Measurements from ENCODE around the gene RNASE1.
"Not testable (repeated sequence)": the region's sequence is repeated elsewhere in the genome, so short reads cannot be mapped to it uniquely, and the experiment has no call there.

Gene RNASE1

GRCh38 chr14:20774258-20774824, 28.3 kb downstream of the RNASE1 start:
- no peak for DNase-seq (ENCODE audit: low read depth in 2 of 3, low spot score in 2 of 3)

GRCh38 chr14:20772650-20773049, 30.0 kb downstream of the RNASE1 start:
- DNase-seq (ENCODE audit: low read depth in 2 of 3, low spot score in 2 of 3), result no peak

GRCh38 chr14:20769421-20769820, 33.2 kb downstream of the RNASE1 start:
- no peak for DNase-seq (ENCODE audit: low read depth in 2 of 3, low spot score in 2 of 3)

- DNase-seq (ENCODE audit: low read depth in 2 of 3, low spot score in 2 of 3), result no peak
Observed at GRCh38 chr14:20768593-20768892, 34.1 kb downstream of the RNASE1 start.

GRCh38 chr14:20760950-20761349, 41.7 kb downstream of the RNASE1 start:
- no peak for DNase-seq (ENCODE audit: low read depth in 2 of 3, low spot score in 2 of 3)

- DNase-seq (ENCODE audit: low read depth in 2 of 3, low spot score in 2 of 3), result not testable (repeated sequence)
Observed at GRCh38 chr14:20759465-20759864, 43.2 kb downstream of the RNASE1 start.

- no peak for DNase-seq (ENCODE audit: low read depth in 2 of 3, low spot score in 2 of 3)
Observed at GRCh38 chr14:20757965-20758364, 44.7 kb downstream of the RNASE1 start.

GRCh38 chr14:20755037-20755436, 47.6 kb downstream of the RNASE1 start:
- no peak for DNase-seq (ENCODE audit: low read depth in 2 of 3, low spot score in 2 of 3)

GRCh38 chr14:20754308-20754707, 48.3 kb downstream of the RNASE1 start:
- DNase-seq (ENCODE audit: low read depth in 2 of 3, low spot score in 2 of 3), result no peak

GRCh38 chr14:20751963-20752562, 50.6 kb downstream of the RNASE1 start:
- no peak for DNase-seq (ENCODE audit: low read depth in 2 of 3, low spot score in 2 of 3)
